IMR-90 (cell line): ENCODE results near the gene C16orf86. TPM values are rescaled to one million over a fixed set of nuclear protein-coding genes. Genes with fewer than 3 reads are reported as not detected.
A peak's percentile ranks its signal among the peaks of the same experiment; 100 is the strongest.

Source experiments
- ATAC-seq: fragments of 200-7000 bp; cut with Tn5 transposase; 2 replicates; pipeline ENCODE4 v1.9.1; 2020; ENCODE audit warnings: low read depth, mild to moderate bottlenecking, moderate library complexity
- BruUV-seq: library from RNA; stranded (reverse); fragments of 400-500 nt; replicated peaks from 2 replicates; lab custom pipeline; 2021; lab: Mats Ljungman, UMichigan
- CTCF ChIA-PET: fragments of 300-600 bp; formaldehyde crosslinking; extraction: SDS; loops from one replicate; lab custom pipeline; 2021; ENCODE audit warnings: antibody characterized with exemption; lab: Yijun Ruan, JAX
- POLR2A ChIA-PET: fragments of 300-600 bp; sonication (Branson Sonifier 250); formaldehyde crosslinking; loops from one replicate; lab custom pipeline; 2022; ENCODE audit warnings: antibody characterized with exemption; ENCODE audit not compliant: unreplicated experiment; lab: Charles Lee
- DNase-seq: peaks from one replicate; pipeline ENCODE4 v3.0.0; 2013
- H2AFZ ChIP-seq: replicated peaks from 2 replicates; pipeline ENCODE3; 2013; ENCODE audit warnings: low read length, mild to moderate bottlenecking; ENCODE audit not compliant: poor library complexity
- H2AK5ac ChIP-seq: 2 replicates; pipeline ENCODE4 v1.6.1; 2013; ENCODE audit warnings: low read depth, low read length, inconsistent platforms
- H2AK9ac ChIP-seq: replicated peaks from 2 replicates; pipeline ENCODE3; 2013; ENCODE audit warnings: mild to moderate bottlenecking, low read depth, low read length, moderate library complexity; ENCODE audit not compliant: poor library complexity
- H2BK120ac ChIP-seq: 2 replicates; pipeline ENCODE4 v1.6.1; 2013; ENCODE audit warnings: low read depth, low read length, inconsistent platforms
- H2BK15ac ChIP-seq: 3 replicates; pipeline ENCODE4 v1.6.1; 2013; ENCODE audit warnings: low read depth, low read length, inconsistent platforms
- H2BK20ac ChIP-seq: 2 replicates; pipeline ENCODE4 v1.6.1; 2013; ENCODE audit warnings: low read depth, mild to moderate bottlenecking, inconsistent platforms, low read length, moderate library complexity
- H2BK5ac ChIP-seq: 2 replicates; pipeline ENCODE4 v1.6.1; 2013; ENCODE audit warnings: mild to moderate bottlenecking, low read depth, low read length, inconsistent platforms; ENCODE audit not compliant: poor library complexity, severe bottlenecking
- H3K14ac ChIP-seq: replicated peaks from 2 replicates; pipeline ENCODE4 v1.6.1; 2013; ENCODE audit warnings: low read depth, low read length, inconsistent platforms
- H3K18ac ChIP-seq: 2 replicates; pipeline ENCODE4 v1.6.1; 2013; ENCODE audit warnings: low read depth, low read length, control low read depth
- H3K23ac ChIP-seq: 2 replicates; pipeline ENCODE4 v1.6.1; 2013; ENCODE audit warnings: low read depth, low read length, inconsistent platforms
- H3K27ac ChIP-seq: 2 replicates; pipeline ENCODE4 v1.5.1; 2013; ENCODE audit warnings: mild to moderate bottlenecking, control low read depth, low read length; ENCODE audit not compliant: insufficient read depth
- H3K27me3 ChIP-seq: 2 replicates; pipeline ENCODE4 v1.6.1; 2013; ENCODE audit warnings: low read length; ENCODE audit not compliant: control insufficient read depth, insufficient read depth
- H3K36me3 ChIP-seq: 2 replicates; pipeline ENCODE4 v1.6.1; 2013; ENCODE audit warnings: low read length, mixed read lengths; ENCODE audit not compliant: control insufficient read depth, insufficient read depth
- H3K4ac ChIP-seq: 2 replicates; pipeline ENCODE4 v1.6.1; 2013; ENCODE audit warnings: low read depth, low read length, inconsistent platforms
- H3K4me1 ChIP-seq: 2 replicates; pipeline ENCODE4 v1.6.1; 2013; ENCODE audit warnings: low read length, mixed read lengths; ENCODE audit not compliant: control insufficient read depth, insufficient read depth
- H3K4me2 ChIP-seq: 2 replicates; pipeline ENCODE4 v1.6.1; 2013; ENCODE audit warnings: low read depth, mild to moderate bottlenecking, control low read depth, low read length, moderate library complexity
- H3K4me3 ChIP-seq: 2 replicates; pipeline ENCODE4 v1.5.1; 2013; ENCODE audit warnings: low read depth, mild to moderate bottlenecking, control low read depth, low read length, moderate library complexity; ENCODE audit not compliant: insufficient read depth
- H3K56ac ChIP-seq: 2 replicates; pipeline ENCODE4 v1.6.1; 2013; ENCODE audit warnings: low read length, inconsistent platforms; ENCODE audit not compliant: insufficient read depth; ENCODE audit errors: extremely low read depth
- H3K79me1 ChIP-seq, 2 experiments: 2 replicates each; pipeline ENCODE4 v1.6.1; 2013; ENCODE audit warnings: low read length in 2 of 2, inconsistent platforms in 1 of 2, low read depth in 1 of 2
- H3K9ac ChIP-seq: 2 replicates; pipeline ENCODE4 v1.6.1; 2013; ENCODE audit warnings: low read depth, low read length, control low read depth
- H3K9me1 ChIP-seq: 2 replicates; pipeline ENCODE4 v1.6.1; 2013; ENCODE audit warnings: low read length, inconsistent platforms; ENCODE audit not compliant: insufficient read depth
- H3K9me3 ChIP-seq: 2 replicates; pipeline ENCODE4 v1.6.1; 2013; ENCODE audit warnings: low read length; ENCODE audit not compliant: control insufficient read depth, insufficient read depth
- H4K20me1 ChIP-seq: 2 replicates; pipeline ENCODE4 v1.6.1; 2013; ENCODE audit warnings: low read length, inconsistent platforms; ENCODE audit not compliant: insufficient read depth
- H4K5ac ChIP-seq: 2 replicates; pipeline ENCODE4 v1.6.1; 2013; ENCODE audit warnings: mild to moderate bottlenecking, low read depth, low read length, control low read depth
- H4K8ac ChIP-seq, 2 experiments: 2 replicates each; pipeline ENCODE4 v1.6.1; 2013; ENCODE audit warnings: low read depth in 2 of 2, low read length in 2 of 2, control low read depth in 1 of 2, inconsistent platforms in 1 of 2
- H4K91ac ChIP-seq: 2 replicates; pipeline ENCODE4 v1.6.1; 2013; ENCODE audit warnings: low read depth, low read length, inconsistent platforms; ENCODE audit not compliant: insufficient read depth
- CEBPB ChIP-seq: IDR thresholded peaks from 2 replicates; pipeline ENCODE4 v1.6.1; 2012; ENCODE audit warnings: low read depth, low read length, improper control_type of control experiment
- CHD1 ChIP-seq: IDR thresholded peaks from 2 replicates; pipeline ENCODE4 v1.6.1; 2012; ENCODE audit warnings: low read depth, low read length, improper control_type of control experiment
- ELK1 ChIP-seq: fragments of 150-350 bp; IDR thresholded peaks from 2 replicates; pipeline ENCODE4 v1.6.1; 2016; ENCODE audit warnings: low read depth, mild to moderate bottlenecking, low read length, moderate library complexity, borderline replicate concordance
- FOS ChIP-seq: fragments of 150-350 bp; IDR thresholded peaks from 2 replicates; pipeline ENCODE4 v1.6.1; 2016; ENCODE audit warnings: low read depth, low read length
- MAFK ChIP-seq: IDR thresholded peaks from 2 replicates; pipeline ENCODE4 v1.6.1; 2012; ENCODE audit warnings: low read depth, low read length, improper control_type of control experiment
- MAZ ChIP-seq: IDR thresholded peaks from 2 replicates; pipeline ENCODE4 v1.6.1; 2012; ENCODE audit warnings: low read depth, mild to moderate bottlenecking, low read length, improper control_type of control experiment, moderate library complexity, borderline replicate concordance
- MXI1 ChIP-seq: IDR thresholded peaks from 2 replicates; pipeline ENCODE4 v1.6.1; 2012; ENCODE audit warnings: low read depth, mild to moderate bottlenecking, low read length, moderate library complexity, borderline replicate concordance
- NFE2L2 ChIP-seq: fragments of 150-350 bp; IDR thresholded peaks from 2 replicates; pipeline ENCODE4 v1.6.1; 2016; ENCODE audit warnings: low read depth, mild to moderate bottlenecking, low read length
- POLR2A ChIP-seq: IDR thresholded peaks from 2 replicates; pipeline ENCODE4 v1.6.1; 2012; ENCODE audit warnings: mild to moderate bottlenecking, low read depth, low read length
- RAD21 ChIP-seq: IDR thresholded peaks from 2 replicates; pipeline ENCODE4 v1.6.1; 2012; ENCODE audit warnings: low read length, improper control_type of control experiment
- RCOR1 ChIP-seq: IDR thresholded peaks from 2 replicates; pipeline ENCODE4 v1.6.1; 2012; ENCODE audit warnings: mild to moderate bottlenecking, low read length, improper control_type of control experiment; ENCODE audit not compliant: insufficient replicate concordance
- RFX5 ChIP-seq: IDR thresholded peaks from 2 replicates; pipeline ENCODE4 v1.8.0; 2012; ENCODE audit warnings: low read depth, mild to moderate bottlenecking, low read length, moderate library complexity
- SMC3 ChIP-seq: fragments of 150-350 bp; IDR thresholded peaks from 2 replicates; pipeline ENCODE4 v1.6.1; 2016; ENCODE audit warnings: low read depth, mild to moderate bottlenecking, antibody characterized with exemption, low read length, moderate library complexity
- USF2 ChIP-seq: fragments of 150-350 bp; IDR thresholded peaks from 2 replicates; pipeline ENCODE4 v1.6.1; 2017; ENCODE audit warnings: mild to moderate bottlenecking, antibody characterized with exemption, low read length, low read depth
- WGBS, 2 experiments: methylation state at CpG; one replicate each; pipeline versions ENCODE4 v1.1.5 to v1.1.7; 2013; ENCODE audit warnings: missing lambda C conversion rate in 2 of 2; ENCODE audit not compliant: insufficient read length in 1 of 2; ENCODE audit errors: extremely low coverage in 2 of 2; 5-methylcytosine and 5-hydroxymethylcytosine counted together
- dilution Hi-C: fragments of 300-500 bp; cut with HindIII; formaldehyde crosslinking; loops from one replicate; pipeline ENCODE4 v1.14.3; 2018; ENCODE audit warnings: low sequenced_read_pairs; ENCODE audit not compliant: unreplicated experiment
- in situ Hi-C: fragments of 300-500 bp; cut with MboI; formaldehyde crosslinking; loops from 3 replicates; pipeline ENCODE4 v1.14.3; 2019; ENCODE audit warnings: low sequenced_read_pairs, inconsistent platforms, mixed read lengths
- intact Hi-C: fragments of 100-400 bp; cut with micrococcal nuclease; formaldehyde crosslinking; loops from 2 replicates; pipeline ENCODE4 v1.10.0; 2022
- polyA plus RNA-seq, 3 experiments: library from polyadenylated mRNA; depleted of rRNA; stranded (reverse); fragments of >200 nt; gene quantifications; 2 replicates each; pipeline ENCODE4 v1.2.3, GENCODE V29; 2012; ENCODE audit warnings: low replicate concordance in 1 of 3
- total RNA-seq: library from RNA; depleted of rRNA; stranded (reverse); fragments of >200 nt; gene quantifications from 2 replicates; pipeline ENCODE4 v1.2.3, GENCODE V29; 2012
- TF ChIP-seq, protein P1 (sequence below): conservative IDR thresholded peaks from 2 replicates; pipeline ENCODE4 v1.5.1; 2012; ENCODE audit warnings: mild to moderate bottlenecking, low read depth, low read length, improper control_type of control experiment

The C16orf86 gene
- total and polyA plus RNA-seq, 2 of the 4 experiments (the other 2 are of a cell fraction): 0.54 to 0.70 TPM

- H4K5ac ChIP-seq: no peak overlapping the region
- intact Hi-C loops: no loop called here
- TF ChIP-seq RFX5: no peak
- TF ChIP-seq SMC3: no peak
- TF ChIP-seq RAD21: no peak
- no peak for TF ChIP-seq POLR2A
- no peak for TF ChIP-seq MAZ
- TF ChIP-seq CHD1: no peak
- TF ChIP-seq MAFK: no peak
- TF ChIP-seq CEBPB: no peak
- TF ChIP-seq, protein P1, sequence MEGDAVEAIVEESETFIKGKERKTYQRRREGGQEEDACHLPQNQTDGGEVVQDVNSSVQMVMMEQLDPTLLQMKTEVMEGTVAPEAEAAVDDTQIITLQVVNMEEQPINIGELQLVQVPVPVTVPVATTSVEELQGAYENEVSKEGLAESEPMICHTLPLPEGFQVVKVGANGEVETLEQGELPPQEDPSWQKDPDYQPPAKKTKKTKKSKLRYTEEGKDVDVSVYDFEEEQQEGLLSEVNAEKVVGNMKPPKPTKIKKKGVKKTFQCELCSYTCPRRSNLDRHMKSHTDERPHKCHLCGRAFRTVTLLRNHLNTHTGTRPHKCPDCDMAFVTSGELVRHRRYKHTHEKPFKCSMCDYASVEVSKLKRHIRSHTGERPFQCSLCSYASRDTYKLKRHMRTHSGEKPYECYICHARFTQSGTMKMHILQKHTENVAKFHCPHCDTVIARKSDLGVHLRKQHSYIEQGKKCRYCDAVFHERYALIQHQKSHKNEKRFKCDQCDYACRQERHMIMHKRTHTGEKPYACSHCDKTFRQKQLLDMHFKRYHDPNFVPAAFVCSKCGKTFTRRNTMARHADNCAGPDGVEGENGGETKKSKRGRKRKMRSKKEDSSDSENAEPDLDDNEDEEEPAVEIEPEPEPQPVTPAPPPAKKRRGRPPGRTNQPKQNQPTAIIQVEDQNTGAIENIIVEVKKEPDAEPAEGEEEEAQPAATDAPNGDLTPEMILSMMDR: no peak
- no peak for TF ChIP-seq NFE2L2
- TF ChIP-seq RCOR1: no peak
- no peak for TF ChIP-seq MXI1
- TF ChIP-seq FOS: no peak
- TF ChIP-seq ELK1: no peak
- TF ChIP-seq USF2: no peak
Measured at GRCh38 chr16:67648764-67649407, 17.7 kb upstream of the C16orf86 start.

More at GRCh38 chr16:67648764-67649407, 17.7 kb upstream of the C16orf86 start:
- Histone ChIP-seq H4K8ac (no peak overlapping the region), H3K36me3 (no peaks in the 10 kb centered on the region), H3K18ac (no peak overlapping the region), H2AFZ (peak overlapping the region; percentile 32), H3K9ac (no peak overlapping the region), H3K4me1 (peaks cover 4% of the 10 kb centered on the region; the same call in 1 of the 2 replicates), H3K4me2 (no peak overlapping the region), H3K14ac (no peak overlapping the region), H2AK9ac (peak overlapping the region; percentile 55), H3K27ac (no peak overlapping the region), H3K23ac (no peak overlapping the region; the same call in 1 of the 2 replicates), H3K56ac (no peak overlapping the region), H3K4ac (no peak overlapping the region), H2AK5ac (no peak overlapping the region), H3K27me3 (peaks cover 79% of the 10 kb centered on the region), H2BK5ac (no peak overlapping the region), H4K20me1 (peaks cover 9% of the 10 kb centered on the region), H3K9me1 (no peaks in the 10 kb centered on the region), H2BK20ac (no peak overlapping the region), H4K91ac (no peak overlapping the region), H2BK15ac (no peak overlapping the region), H3K4me3 (no peak overlapping the region), H2BK120ac (no peak overlapping the region), H3K9me3 (no peaks in the 10 kb centered on the region), H3K79me1 (no peaks in the 10 kb centered on the region)
- in situ Hi-C loops: no loop called here
- ChIA-PET CTCF (interaction anchor here (0.7 to 1.1 kb wide), 2 partner anchors 19 to 128 kb away, joined by 3 to 4 read pairs; no protein-coding TSS in a partner anchor), POLR2A (interaction anchor here (0.6 kb wide), 1 partner anchor 128 kb away, joined by 13 read pairs; no protein-coding TSS in a partner anchor)
- WGBS, 2 experiments: 38% methylated on average over 17 of the region's 35 CpGs; no CpG with 5 or more reads in 1 of the 2 experiments
- no peak for DNase-seq
- dilution Hi-C loops: no loop called here
- no peak for ATAC-seq
- no TSS peak for BruUV-seq
